Measurements from ENCODE around the gene ATP1B1.

GRCh38 chr1:169109561-169110134 lies 3.2 kb downstream of the ATP1B1 start:
- no peak for TF ChIP-seq CTCF (IDR thresholded peaks at IDR 0.05 in 8 of 11, conservative IDR thresholded peaks at IDR 0.05 in 3 of 11)
- no peak for TF ChIP-seq POLR2A (IDR thresholded peaks at IDR 0.05)
- peak in 1 of 3 donors; percentile 40 for TF ChIP-seq POLR2AphosphoS5 (IDR thresholded peaks at IDR 0.05)

Data from spleen (tissue), 7 donors.